ENCODE results near the gene KATNBL1.

The KATNBL1 gene

GRCh38 chr15:34158355-34158754 is 51.5 kb downstream of the KATNBL1 start:
- peaks cover 59% of the 10 kb centered on the region for H3K9me3 ChIP-seq (ENCODE audit: insufficient read depth, low read length)
- no peaks in the 10 kb centered on the region for H3K4me1 ChIP-seq (ENCODE audit: insufficient read depth, insufficient read length)
- H3K9ac ChIP-seq (ENCODE audit: insufficient read length, low read depth), result no peak overlapping the region
- no peak overlapping the region for H3K4me3 ChIP-seq (ENCODE audit: insufficient read length, low read depth)
- H3K27me3 ChIP-seq (ENCODE audit: insufficient read depth, insufficient read length), result no peaks in the 10 kb centered on the region
- TF ChIP-seq ZNF274 (IDR thresholded peaks at IDR 0.05; ENCODE audit: low read depth, low read length) (no peak), SUZ12 (IDR thresholded peaks at IDR 0.05; ENCODE audit: extremely low read depth, insufficient read depth, insufficient read length) (no peak), YY1 (IDR thresholded peaks at IDR 0.05; ENCODE audit: insufficient read depth, insufficient read length) (no peak)
- peaks cover 54% of the 10 kb centered on the region for H3K36me3 ChIP-seq (ENCODE audit: insufficient read depth, insufficient read length, low read length)
- no peak for DNase-seq (ENCODE audit: low read depth, low spot score)

- Histone ChIP-seq H3K4me3 (ENCODE audit: insufficient read length, low read depth) (no peak overlapping the region), H3K9ac (ENCODE audit: insufficient read length, low read depth) (no peak overlapping the region), H3K27me3 (ENCODE audit: insufficient read depth, insufficient read length) (no peaks in the 10 kb centered on the region), H3K4me1 (ENCODE audit: insufficient read depth, insufficient read length) (no peaks in the 10 kb centered on the region), H3K9me3 (ENCODE audit: insufficient read depth, low read length) (peaks cover 40% of the 10 kb centered on the region), H3K36me3 (ENCODE audit: insufficient read depth, insufficient read length, low read length) (peaks cover 61% of the 10 kb centered on the region)
- no peak for TF ChIP-seq YY1 (IDR thresholded peaks at IDR 0.05; ENCODE audit: insufficient read depth, insufficient read length)
- no peak for TF ChIP-seq ZNF274 (IDR thresholded peaks at IDR 0.05; ENCODE audit: low read depth, low read length)
- TF ChIP-seq SUZ12 (IDR thresholded peaks at IDR 0.05; ENCODE audit: extremely low read depth, insufficient read depth, insufficient read length), result no peak
- DNase-seq (ENCODE audit: low read depth, low spot score), result no peak
These were observed 54.0 kb downstream of the KATNBL1 start for GRCh38 chr15:34155859-34156258.

GRCh38 chr15:34154725-34155204 is 55.1 kb downstream of the KATNBL1 start:
- no peak for DNase-seq (ENCODE audit: low read depth, low spot score)
- Histone ChIP-seq H3K4me1 (ENCODE audit: insufficient read depth, insufficient read length) (no peaks in the 10 kb centered on the region), H3K36me3 (ENCODE audit: insufficient read depth, insufficient read length, low read length) (peaks cover 66% of the 10 kb centered on the region), H3K4me3 (ENCODE audit: insufficient read length, low read depth) (no peak overlapping the region), H3K9me3 (ENCODE audit: insufficient read depth, low read length) (peaks cover 35% of the 10 kb centered on the region), H3K9ac (ENCODE audit: insufficient read length, low read depth) (no peak overlapping the region), H3K27me3 (ENCODE audit: insufficient read depth, insufficient read length) (no peaks in the 10 kb centered on the region)
- TF ChIP-seq YY1 (IDR thresholded peaks at IDR 0.05; ENCODE audit: insufficient read depth, insufficient read length), result no peak
- TF ChIP-seq ZNF274 (IDR thresholded peaks at IDR 0.05; ENCODE audit: low read depth, low read length), result no peak
- TF ChIP-seq SUZ12 (IDR thresholded peaks at IDR 0.05; ENCODE audit: extremely low read depth, insufficient read depth, insufficient read length), result no peak

GRCh38 chr15:34147371-34148140 is 62.3 kb downstream of the KATNBL1 start:
- Histone ChIP-seq H3K9ac (ENCODE audit: insufficient read length, low read depth) (no peak overlapping the region), H3K4me3 (ENCODE audit: insufficient read length, low read depth) (no peak overlapping the region), H3K27me3 (ENCODE audit: insufficient read depth, insufficient read length) (no peaks in the 10 kb centered on the region), H3K36me3 (ENCODE audit: insufficient read depth, insufficient read length, low read length) (peaks cover 40% of the 10 kb centered on the region), H3K9me3 (ENCODE audit: insufficient read depth, low read length) (no peaks in the 10 kb centered on the region), H3K4me1 (ENCODE audit: insufficient read depth, insufficient read length) (no peaks in the 10 kb centered on the region)
- no peak for TF ChIP-seq YY1 (IDR thresholded peaks at IDR 0.05; ENCODE audit: insufficient read depth, insufficient read length)
- no peak for TF ChIP-seq ZNF274 (IDR thresholded peaks at IDR 0.05; ENCODE audit: low read depth, low read length)
- TF ChIP-seq SUZ12 (IDR thresholded peaks at IDR 0.05; ENCODE audit: extremely low read depth, insufficient read depth, insufficient read length), result no peak
- no peak for DNase-seq (ENCODE audit: low read depth, low spot score)

GRCh38 chr15:34133511-34133910 is 76.4 kb downstream of the KATNBL1 start:
- H3K9ac ChIP-seq (ENCODE audit: insufficient read length, low read depth), result no peak overlapping the region
- no peaks in the 10 kb centered on the region for H3K27me3 ChIP-seq (ENCODE audit: insufficient read depth, insufficient read length)
- no peaks in the 10 kb centered on the region for H3K36me3 ChIP-seq (ENCODE audit: insufficient read depth, insufficient read length, low read length)
- no peak for DNase-seq (ENCODE audit: low read depth, low spot score)
- no peak overlapping the region for H3K4me3 ChIP-seq (ENCODE audit: insufficient read length, low read depth)
- no peaks in the 10 kb centered on the region for H3K4me1 ChIP-seq (ENCODE audit: insufficient read depth, insufficient read length)
- no peaks in the 10 kb centered on the region for H3K9me3 ChIP-seq (ENCODE audit: insufficient read depth, low read length)
- TF ChIP-seq YY1 (IDR thresholded peaks at IDR 0.05; ENCODE audit: insufficient read depth, insufficient read length) (no peak), ZNF274 (IDR thresholded peaks at IDR 0.05; ENCODE audit: low read depth, low read length) (no peak), SUZ12 (IDR thresholded peaks at IDR 0.05; ENCODE audit: extremely low read depth, insufficient read depth, insufficient read length) (no peak)

GRCh38 chr15:34132881-34133280 is 77.0 kb downstream of the KATNBL1 start:
- no peaks in the 10 kb centered on the region for H3K36me3 ChIP-seq (ENCODE audit: insufficient read depth, insufficient read length, low read length)
- no peaks in the 10 kb centered on the region for H3K27me3 ChIP-seq (ENCODE audit: insufficient read depth, insufficient read length)
- DNase-seq (ENCODE audit: low read depth, low spot score), result no peak
- H3K4me1 ChIP-seq (ENCODE audit: insufficient read depth, insufficient read length), result no peaks in the 10 kb centered on the region
- TF ChIP-seq ZNF274 (IDR thresholded peaks at IDR 0.05; ENCODE audit: low read depth, low read length) (no peak), SUZ12 (IDR thresholded peaks at IDR 0.05; ENCODE audit: extremely low read depth, insufficient read depth, insufficient read length) (no peak), YY1 (IDR thresholded peaks at IDR 0.05; ENCODE audit: insufficient read depth, insufficient read length) (no peak)
- no peaks in the 10 kb centered on the region for H3K9me3 ChIP-seq (ENCODE audit: insufficient read depth, low read length)
- no peak overlapping the region for H3K4me3 ChIP-seq (ENCODE audit: insufficient read length, low read depth)
- no peak overlapping the region for H3K9ac ChIP-seq (ENCODE audit: insufficient read length, low read depth)

GRCh38 chr15:34128898-34129297 is 81.0 kb downstream of the KATNBL1 start:
- TF ChIP-seq ZNF274 (IDR thresholded peaks at IDR 0.05; ENCODE audit: low read depth, low read length) (no peak), SUZ12 (IDR thresholded peaks at IDR 0.05; ENCODE audit: extremely low read depth, insufficient read depth, insufficient read length) (no peak), YY1 (IDR thresholded peaks at IDR 0.05; ENCODE audit: insufficient read depth, insufficient read length) (no peak)
- no peak overlapping the region for H3K9ac ChIP-seq (ENCODE audit: insufficient read length, low read depth)

More at GRCh38 chr15:34128898-34129297, 81.0 kb downstream of the KATNBL1 start:
- H3K4me1 ChIP-seq (ENCODE audit: insufficient read depth, insufficient read length), result no peaks in the 10 kb centered on the region
- no peak for DNase-seq (ENCODE audit: low read depth, low spot score)
- H3K36me3 ChIP-seq (ENCODE audit: insufficient read depth, insufficient read length, low read length), result no peaks in the 10 kb centered on the region
- H3K9me3 ChIP-seq (ENCODE audit: insufficient read depth, low read length), result no peaks in the 10 kb centered on the region
- no peak overlapping the region for H3K4me3 ChIP-seq (ENCODE audit: insufficient read length, low read depth)
- H3K27me3 ChIP-seq (ENCODE audit: insufficient read depth, insufficient read length), result no peaks in the 10 kb centered on the region
